Epithelial cell of esophagus (primary cell): ENCODE measurements around the gene KCTD17.

Experiments
- DNase-seq: peaks from one replicate; pipeline ENCODE4 v3.0.0; 2010; ENCODE audit warnings: low read depth
- H3K4me3 ChIP-seq: 2 replicates; pipeline ENCODE4 v1.5.1; 2011; ENCODE audit warnings: mild to moderate bottlenecking, low read length, control low read depth
- TF ChIP-seq, protein P1 (sequence below): IDR thresholded peaks from 2 replicates; pipeline ENCODE4 v1.5.1; 2011; ENCODE audit warnings: low read depth, mild to moderate bottlenecking, low read length, control low read depth, inconsistent platforms; ENCODE audit not compliant: insufficient read depth; ENCODE audit errors: missing control alignments

The KCTD17 gene

DNA sequence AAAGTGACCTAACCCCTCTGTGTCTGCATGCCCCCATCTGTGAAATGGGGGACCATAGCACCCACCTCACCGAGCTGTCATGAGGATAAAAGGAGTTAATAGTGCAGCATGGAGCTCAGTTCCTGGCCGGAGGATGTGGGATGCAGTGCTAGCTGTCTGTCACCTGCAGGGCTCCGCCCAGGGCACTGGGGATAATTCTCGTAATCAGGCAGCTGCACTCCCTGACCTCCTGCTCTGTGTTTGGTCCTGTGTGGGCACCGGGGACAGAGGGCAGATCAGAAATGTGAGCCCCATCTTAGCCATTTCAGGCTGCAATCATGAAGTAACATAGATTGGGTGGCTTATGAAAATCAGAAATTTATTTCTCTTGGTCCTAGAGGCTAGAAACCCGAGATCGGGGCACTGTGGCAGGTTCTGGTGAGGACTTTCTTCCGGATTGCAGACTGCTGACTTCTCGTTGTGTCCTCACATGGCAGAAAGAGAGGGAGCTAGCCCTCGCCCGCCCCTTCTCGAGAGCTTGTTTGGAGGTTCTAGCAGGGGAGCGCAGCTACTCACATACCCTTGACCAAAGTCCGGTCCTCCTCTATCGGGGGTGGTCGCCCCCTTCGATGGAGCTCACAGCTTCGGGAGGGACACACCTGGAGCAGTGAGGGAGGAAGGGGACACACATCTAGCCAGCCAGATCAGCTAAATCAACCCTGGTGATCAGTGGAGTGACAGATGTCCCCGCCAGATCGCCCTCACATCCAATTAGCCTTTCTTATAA lies 3.2 kb downstream of the KCTD17 start:
- DNase-seq: no peak
- TF ChIP-seq, protein P1, sequence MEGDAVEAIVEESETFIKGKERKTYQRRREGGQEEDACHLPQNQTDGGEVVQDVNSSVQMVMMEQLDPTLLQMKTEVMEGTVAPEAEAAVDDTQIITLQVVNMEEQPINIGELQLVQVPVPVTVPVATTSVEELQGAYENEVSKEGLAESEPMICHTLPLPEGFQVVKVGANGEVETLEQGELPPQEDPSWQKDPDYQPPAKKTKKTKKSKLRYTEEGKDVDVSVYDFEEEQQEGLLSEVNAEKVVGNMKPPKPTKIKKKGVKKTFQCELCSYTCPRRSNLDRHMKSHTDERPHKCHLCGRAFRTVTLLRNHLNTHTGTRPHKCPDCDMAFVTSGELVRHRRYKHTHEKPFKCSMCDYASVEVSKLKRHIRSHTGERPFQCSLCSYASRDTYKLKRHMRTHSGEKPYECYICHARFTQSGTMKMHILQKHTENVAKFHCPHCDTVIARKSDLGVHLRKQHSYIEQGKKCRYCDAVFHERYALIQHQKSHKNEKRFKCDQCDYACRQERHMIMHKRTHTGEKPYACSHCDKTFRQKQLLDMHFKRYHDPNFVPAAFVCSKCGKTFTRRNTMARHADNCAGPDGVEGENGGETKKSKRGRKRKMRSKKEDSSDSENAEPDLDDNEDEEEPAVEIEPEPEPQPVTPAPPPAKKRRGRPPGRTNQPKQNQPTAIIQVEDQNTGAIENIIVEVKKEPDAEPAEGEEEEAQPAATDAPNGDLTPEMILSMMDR: no peak
- H3K4me3 ChIP-seq: no peak overlapping the region

DNA sequence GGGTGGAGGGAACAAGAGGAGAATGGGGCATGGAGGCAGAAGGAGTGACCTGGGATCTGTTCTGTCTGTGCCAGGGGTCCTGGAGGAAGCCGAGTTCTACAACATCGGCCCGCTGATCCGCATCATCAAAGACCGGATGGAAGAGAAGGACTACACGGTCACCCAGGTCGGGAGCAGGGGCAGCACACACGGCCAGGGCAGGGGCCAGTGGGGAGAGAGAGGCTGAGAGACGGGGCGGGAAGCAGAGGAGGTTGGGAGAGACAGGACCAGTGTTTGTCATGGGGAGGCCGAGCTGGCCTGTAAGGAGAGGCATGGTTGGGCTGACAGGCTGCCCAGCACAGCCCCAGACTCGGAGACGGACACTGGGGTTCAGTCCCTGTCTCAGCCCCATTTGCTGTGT lies 4.7 kb downstream of the KCTD17 start:
- no peak for DNase-seq
- H3K4me3 ChIP-seq: no peak overlapping the region
- TF ChIP-seq, protein P1: no peak

DNA sequence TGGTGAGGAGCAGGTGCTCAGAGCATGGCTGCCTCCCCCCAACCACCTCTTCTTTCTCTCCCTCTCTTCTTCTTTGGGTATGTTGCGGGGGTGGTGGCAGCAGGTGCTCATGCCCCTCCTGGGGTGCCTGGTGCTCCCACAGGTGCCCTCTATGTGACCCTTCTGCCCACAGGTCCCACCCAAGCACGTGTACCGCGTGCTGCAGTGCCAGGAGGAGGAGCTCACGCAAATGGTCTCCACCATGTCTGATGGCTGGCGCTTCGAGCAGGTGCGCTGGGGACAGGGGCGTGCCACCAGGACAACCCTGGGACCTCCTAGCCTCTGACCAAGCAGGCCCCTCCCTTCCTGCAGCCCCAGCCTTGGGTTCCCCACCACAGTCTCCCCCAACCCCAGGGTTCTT lies 5.7 kb downstream of the KCTD17 start:
- no peak for DNase-seq
- TF ChIP-seq, protein P1: no peak

DNA sequence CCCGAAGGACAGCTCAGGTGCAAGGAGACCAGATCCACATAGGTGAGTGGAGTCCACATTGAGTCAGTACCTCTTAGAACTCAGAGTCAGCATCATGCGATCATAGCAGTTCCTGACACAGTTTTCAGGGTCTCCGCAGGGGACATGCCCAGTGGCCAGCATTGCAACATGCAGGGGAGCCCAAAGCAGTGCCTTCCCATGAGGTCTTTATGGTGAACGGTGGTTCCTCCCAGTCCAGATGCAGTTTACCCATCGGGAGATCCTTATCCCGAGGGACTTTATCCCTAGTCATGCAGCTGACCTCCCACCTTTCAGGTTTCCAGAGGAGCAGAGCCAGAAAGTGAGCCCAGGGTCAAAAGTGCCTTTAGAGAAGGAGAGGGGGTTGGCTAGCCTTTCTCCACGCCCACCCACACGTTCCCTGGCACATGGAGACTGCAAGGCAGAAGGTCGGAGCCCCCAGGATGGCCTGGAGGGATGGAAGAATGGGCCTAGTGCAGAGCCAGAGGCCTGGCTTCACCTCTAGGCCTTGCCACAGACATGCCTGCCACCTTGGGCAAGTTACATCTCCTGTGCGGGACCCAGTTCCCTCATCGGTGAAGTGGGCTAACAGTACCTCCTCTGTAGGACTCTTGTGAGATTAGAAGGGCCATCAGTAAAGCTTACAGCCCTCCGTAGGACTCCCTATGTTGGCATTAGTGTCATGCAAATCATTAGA lies 6.4 kb downstream of the KCTD17 start:
- no peak for DNase-seq
- TF ChIP-seq, protein P1: no peak
- no peak overlapping the region for H3K4me3 ChIP-seq

More for the DNA sequence above, 5.7 kb downstream of the KCTD17 start:
- H3K4me3 ChIP-seq: no peak overlapping the region

DNA sequence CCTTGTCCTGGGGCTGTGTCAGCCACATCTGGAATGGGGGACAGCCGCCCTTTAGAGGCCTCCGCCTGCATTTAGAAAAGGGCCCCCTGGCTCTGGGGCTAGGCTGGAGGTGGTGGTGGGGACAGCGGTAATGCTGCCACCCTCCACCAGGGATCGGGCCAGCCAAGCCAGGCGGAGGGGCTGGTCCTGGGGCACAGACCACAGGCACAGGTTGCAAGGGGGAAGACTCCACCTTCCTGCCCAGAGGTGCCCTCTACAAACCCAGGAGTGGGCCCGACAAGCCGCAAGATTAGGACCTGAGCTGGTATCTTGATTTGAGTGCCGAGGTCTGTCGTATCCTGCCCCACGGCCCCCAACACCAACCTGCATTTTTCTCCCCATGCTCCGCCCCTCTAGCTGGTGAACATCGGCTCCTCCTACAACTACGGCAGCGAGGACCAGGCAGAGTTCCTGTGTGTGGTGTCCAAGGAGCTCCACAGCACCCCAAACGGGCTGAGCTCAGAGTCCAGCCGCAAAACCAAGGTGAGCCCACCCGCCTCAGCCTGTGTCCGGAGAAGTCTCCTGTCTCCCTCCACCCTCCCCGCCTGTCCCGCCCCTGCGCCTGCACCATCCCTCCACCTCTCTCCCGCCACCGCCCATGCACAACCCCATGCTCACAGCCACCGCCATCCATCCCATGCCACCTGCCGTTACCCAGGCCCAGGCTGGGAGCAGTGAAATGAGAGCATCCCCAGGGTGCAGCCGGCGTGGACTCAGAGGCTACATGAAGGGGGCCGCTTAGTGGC lies 7.6 kb downstream of the KCTD17 start:
- DNase-seq: no peak
- TF ChIP-seq, protein P1: no peak
- no peak overlapping the region for H3K4me3 ChIP-seq

DNA sequence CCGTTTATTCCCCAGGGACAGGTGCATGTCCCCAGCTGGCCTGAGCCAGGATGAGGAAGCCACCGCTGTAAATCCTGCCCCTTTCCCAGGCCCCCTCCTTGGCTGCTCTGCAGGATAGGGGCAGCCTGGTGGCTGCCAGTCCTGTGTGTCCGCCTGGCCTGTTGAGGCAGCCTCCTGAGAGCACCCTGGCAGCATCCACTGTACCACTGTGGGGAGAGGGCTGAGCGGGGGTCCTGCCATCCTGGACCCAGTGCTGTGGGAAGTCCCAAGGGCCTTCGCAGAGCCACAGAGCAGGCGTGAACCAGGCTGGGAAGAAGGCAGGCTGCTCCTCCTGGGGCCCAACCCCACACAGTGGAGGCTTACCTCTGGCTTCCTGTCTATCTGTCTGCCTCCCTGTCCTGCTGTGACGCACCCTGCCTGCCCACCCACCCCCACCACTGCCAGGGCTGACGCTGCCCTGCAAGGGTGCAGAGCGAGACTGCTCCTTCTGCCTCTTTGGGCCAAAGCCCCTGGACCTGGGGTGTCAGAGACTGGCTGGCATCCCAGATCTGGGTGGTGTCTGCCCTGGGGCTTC lies 8.4 kb downstream of the KCTD17 start:
- TF ChIP-seq, protein P1: no peak
- no peak for DNase-seq
- no peak overlapping the region for H3K4me3 ChIP-seq
